ENCODE measurements around the gene ABCG2.

- TF ChIP-seq FOXK2 (IDR thresholded peaks at IDR 0.05) (no peak), TARDBP (IDR thresholded peaks at IDR 0.05) (no peak), FOXM1 (IDR thresholded peaks at IDR 0.05; ENCODE audit: borderline replicate concordance) (no peak), SP1 (IDR thresholded peaks at IDR 0.05) (no peak)
Observed at GRCh38 chr4:88137112-88137511, 21.3 kb downstream of the ABCG2 start.

Data from HEK293T (cell line).